ENCODE data around the gene MCTP1. TPM values are rescaled to one million over a fixed set of nuclear protein-coding genes. Genes with fewer than 3 reads are reported as not detected.

MCTP1 gene
- total and polyA plus RNA-seq, 2 experiments from 2014 or later = 1.3 to 5.7 TPM

DNA sequence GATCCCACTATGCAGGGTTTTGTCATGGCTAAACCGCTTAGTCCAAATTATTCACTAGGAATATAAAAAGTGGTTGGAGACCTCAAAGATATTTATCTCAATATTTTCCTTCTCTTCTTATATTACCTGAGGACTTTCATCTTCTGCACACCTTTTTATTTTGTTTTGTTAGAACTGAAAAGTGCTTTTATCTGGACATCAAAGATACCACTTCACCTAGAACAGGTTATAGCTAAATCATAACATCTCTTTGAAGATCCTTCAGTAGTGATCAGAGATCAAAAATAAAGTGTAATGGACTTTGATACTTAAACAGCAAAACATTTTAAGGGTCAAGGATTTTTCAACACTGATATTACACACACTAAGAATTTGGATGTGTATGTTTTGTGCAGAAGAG is 160.2 kb downstream of the MCTP1 start:
- Histone ChIP-seq H3K4me2 (no peak overlapping the region), H2AFZ (no peak overlapping the region), H3K79me2 (no peaks in the 10 kb centered on the region), H3K9me3 (ENCODE audit: low read depth) (no peaks in the 10 kb centered on the region), H3K36me3 (replicated peaks; ENCODE audit: insufficient read depth, low read depth) (no peaks in the 10 kb centered on the region), H3K27me3 (no peaks in the 10 kb centered on the region), H3K4me1 (ENCODE audit: insufficient read depth) (no peaks in the 10 kb centered on the region), H3K4me3 (no peak overlapping the region), H4K20me1 (ENCODE audit: insufficient read depth, poor library complexity, severe bottlenecking) (no peaks in the 10 kb centered on the region), H3K27ac (no peak overlapping the region), H3K9me2 (replicated peaks; ENCODE audit: insufficient read depth) (no peaks in the 10 kb centered on the region)
- 95% methylated on average over 1 of the region's 1 CpG for WGBS (ENCODE audit: low lambda C conversion rate, missing lambda C conversion rate)
- no peak for DNase-seq (ENCODE audit: low spot score)
- TF ChIP-seq EZH2 (IDR thresholded peaks at IDR 0.05; ENCODE audit: borderline replicate concordance) (no peak), EZH2phosphoT487 (IDR thresholded peaks at IDR 0.05; ENCODE audit: low read depth, severe bottlenecking, unreplicated experiment) (no peak)
- TF ChIP-seq, protein P1, sequence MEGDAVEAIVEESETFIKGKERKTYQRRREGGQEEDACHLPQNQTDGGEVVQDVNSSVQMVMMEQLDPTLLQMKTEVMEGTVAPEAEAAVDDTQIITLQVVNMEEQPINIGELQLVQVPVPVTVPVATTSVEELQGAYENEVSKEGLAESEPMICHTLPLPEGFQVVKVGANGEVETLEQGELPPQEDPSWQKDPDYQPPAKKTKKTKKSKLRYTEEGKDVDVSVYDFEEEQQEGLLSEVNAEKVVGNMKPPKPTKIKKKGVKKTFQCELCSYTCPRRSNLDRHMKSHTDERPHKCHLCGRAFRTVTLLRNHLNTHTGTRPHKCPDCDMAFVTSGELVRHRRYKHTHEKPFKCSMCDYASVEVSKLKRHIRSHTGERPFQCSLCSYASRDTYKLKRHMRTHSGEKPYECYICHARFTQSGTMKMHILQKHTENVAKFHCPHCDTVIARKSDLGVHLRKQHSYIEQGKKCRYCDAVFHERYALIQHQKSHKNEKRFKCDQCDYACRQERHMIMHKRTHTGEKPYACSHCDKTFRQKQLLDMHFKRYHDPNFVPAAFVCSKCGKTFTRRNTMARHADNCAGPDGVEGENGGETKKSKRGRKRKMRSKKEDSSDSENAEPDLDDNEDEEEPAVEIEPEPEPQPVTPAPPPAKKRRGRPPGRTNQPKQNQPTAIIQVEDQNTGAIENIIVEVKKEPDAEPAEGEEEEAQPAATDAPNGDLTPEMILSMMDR (IDR thresholded peaks at IDR 0.05; ENCODE audit: poor library complexity) = no peak

DNA sequence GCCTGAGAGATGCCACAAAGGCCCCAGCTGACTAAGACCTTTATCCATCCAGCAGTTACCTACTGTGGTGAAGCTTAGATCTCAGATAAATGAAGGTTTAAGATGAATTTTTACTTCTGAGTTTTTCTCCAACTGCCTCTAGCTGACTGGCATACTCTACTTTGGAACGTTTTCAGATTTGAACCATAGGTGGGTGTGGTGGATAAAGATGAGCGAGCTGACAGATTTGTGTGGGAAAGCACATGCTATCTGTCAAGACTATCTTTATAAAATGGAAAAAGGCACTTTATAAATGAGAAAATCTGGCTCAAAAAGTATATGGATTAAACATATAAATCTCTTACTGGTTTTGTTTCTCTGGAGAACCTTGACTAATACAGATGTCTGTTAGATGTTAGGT is 160.8 kb downstream of the MCTP1 start:
- TF ChIP-seq, protein P1 (IDR thresholded peaks at IDR 0.05; ENCODE audit: poor library complexity) = no peak
- TF ChIP-seq EZH2 (IDR thresholded peaks at IDR 0.05; ENCODE audit: borderline replicate concordance) = no peak
- TF ChIP-seq EZH2phosphoT487 (IDR thresholded peaks at IDR 0.05; ENCODE audit: low read depth, severe bottlenecking, unreplicated experiment) = no peak
- H3K9me3 ChIP-seq (ENCODE audit: low read depth) = no peaks in the 10 kb centered on the region
- 82% methylated on average over 2 of the region's 2 CpGs for WGBS (ENCODE audit: low lambda C conversion rate, missing lambda C conversion rate)
- no peaks in the 10 kb centered on the region for H3K9me2 ChIP-seq (replicated peaks; ENCODE audit: insufficient read depth)
- no peaks in the 10 kb centered on the region for H3K4me1 ChIP-seq (ENCODE audit: insufficient read depth)
- no peaks in the 10 kb centered on the region for H4K20me1 ChIP-seq (ENCODE audit: insufficient read depth, poor library complexity, severe bottlenecking)
- DNase-seq (ENCODE audit: low spot score) = no peak
- H3K4me2 ChIP-seq = no peak overlapping the region
- no peak overlapping the region for H3K27ac ChIP-seq
- no peak overlapping the region for H3K4me3 ChIP-seq
- no peaks in the 10 kb centered on the region for H3K79me2 ChIP-seq
- no peak overlapping the region for H2AFZ ChIP-seq
- H3K36me3 ChIP-seq (replicated peaks; ENCODE audit: insufficient read depth, low read depth) = no peaks in the 10 kb centered on the region
- H3K27me3 ChIP-seq = no peaks in the 10 kb centered on the region

DNA sequence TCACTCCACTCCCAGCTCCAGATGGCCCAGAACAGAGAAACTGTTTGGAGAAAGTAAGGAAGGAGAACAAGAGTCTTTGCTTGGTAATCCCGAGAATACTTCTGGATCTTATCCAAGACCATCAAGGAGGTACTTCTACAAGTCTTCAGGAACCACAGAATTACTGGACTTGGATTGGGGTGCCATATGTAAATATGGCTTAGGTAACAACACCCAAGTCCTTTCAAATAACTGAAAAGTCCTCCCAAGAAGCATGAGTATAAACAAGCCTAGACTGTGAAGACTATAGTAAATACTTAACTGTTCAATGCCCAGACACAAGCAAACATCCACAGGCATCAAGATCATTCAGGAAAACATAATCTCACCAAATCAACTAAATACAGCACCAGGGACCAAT is 170.0 kb downstream of the MCTP1 start:
- H3K79me2 ChIP-seq = no peaks in the 10 kb centered on the region
- H3K9me2 ChIP-seq (replicated peaks; ENCODE audit: insufficient read depth) = no peaks in the 10 kb centered on the region
- no peak overlapping the region for H3K4me3 ChIP-seq
- H3K4me2 ChIP-seq = no peak overlapping the region
- H3K27ac ChIP-seq = no peak overlapping the region
- DNase-seq (ENCODE audit: low spot score) = no peak
- H3K36me3 ChIP-seq (replicated peaks; ENCODE audit: insufficient read depth, low read depth) = no peaks in the 10 kb centered on the region
- peaks cover 3% of the 10 kb centered on the region for H3K4me1 ChIP-seq (ENCODE audit: insufficient read depth)
- H3K27me3 ChIP-seq = no peaks in the 10 kb centered on the region
- no peaks in the 10 kb centered on the region for H3K9me3 ChIP-seq (ENCODE audit: low read depth)
- WGBS (ENCODE audit: low lambda C conversion rate, missing lambda C conversion rate) = 83% methylated on average over 1 of the region's 1 CpG
- H2AFZ ChIP-seq = no peak overlapping the region
- no peaks in the 10 kb centered on the region for H4K20me1 ChIP-seq (ENCODE audit: insufficient read depth, poor library complexity, severe bottlenecking)
- TF ChIP-seq, protein P1 (IDR thresholded peaks at IDR 0.05; ENCODE audit: poor library complexity) = no peak
- TF ChIP-seq EZH2 (IDR thresholded peaks at IDR 0.05; ENCODE audit: borderline replicate concordance) (no peak), EZH2phosphoT487 (IDR thresholded peaks at IDR 0.05; ENCODE audit: low read depth, severe bottlenecking, unreplicated experiment) (no peak)

DNA sequence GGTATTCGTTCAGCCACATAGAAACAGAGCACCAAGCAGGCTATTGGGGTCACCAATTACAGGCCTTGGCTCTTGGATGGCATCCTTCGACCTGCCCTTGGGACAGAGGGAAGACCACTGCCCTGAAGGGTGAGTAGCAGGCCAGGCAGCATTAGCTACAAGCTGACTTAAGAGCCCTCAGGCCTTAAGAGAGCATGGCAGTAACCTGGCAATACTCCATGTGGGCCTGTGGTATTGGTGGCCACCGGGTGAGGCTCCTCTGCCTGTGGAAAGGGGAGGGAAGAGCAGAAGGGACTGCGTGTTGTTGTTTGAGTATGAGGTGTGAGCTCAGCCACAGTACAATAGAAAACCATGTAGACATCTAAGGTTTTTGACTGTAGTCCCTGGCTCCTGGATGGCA is 170.6 kb downstream of the MCTP1 start:
- H4K20me1 ChIP-seq (ENCODE audit: insufficient read depth, poor library complexity, severe bottlenecking) = no peaks in the 10 kb centered on the region
- 91% methylated on average over 4 of the region's 4 CpGs for WGBS (ENCODE audit: low lambda C conversion rate, missing lambda C conversion rate)
- no peaks in the 10 kb centered on the region for H3K36me3 ChIP-seq (replicated peaks; ENCODE audit: insufficient read depth, low read depth)
- no peak for DNase-seq (ENCODE audit: low spot score)
- TF ChIP-seq, protein P1 (IDR thresholded peaks at IDR 0.05; ENCODE audit: poor library complexity) = no peak
- no peak for TF ChIP-seq EZH2 (IDR thresholded peaks at IDR 0.05; ENCODE audit: borderline replicate concordance)
- TF ChIP-seq EZH2phosphoT487 (IDR thresholded peaks at IDR 0.05; ENCODE audit: low read depth, severe bottlenecking, unreplicated experiment) = no peak
- H3K9me2 ChIP-seq (replicated peaks; ENCODE audit: insufficient read depth) = no peaks in the 10 kb centered on the region
- no peaks in the 10 kb centered on the region for H3K79me2 ChIP-seq
- H3K27ac ChIP-seq = no peak overlapping the region
- H3K4me3 ChIP-seq = no peak overlapping the region
- no peaks in the 10 kb centered on the region for H3K27me3 ChIP-seq
- H3K4me1 ChIP-seq (ENCODE audit: insufficient read depth) = peaks cover 3% of the 10 kb centered on the region
- no peak overlapping the region for H3K4me2 ChIP-seq
- no peak overlapping the region for H2AFZ ChIP-seq
- H3K9me3 ChIP-seq (ENCODE audit: low read depth) = no peaks in the 10 kb centered on the region

All from hepatocyte (in vitro differentiated cells).